ENCODE results near the gene TMEM80.
A peak's percentile ranks its signal among the peaks of the same experiment; 100 is the strongest.

Gene TMEM80

GRCh38 chr11:702462-703461 lies 7.1 kb downstream of the TMEM80 start:
- no peak for DNase-seq

- DNase-seq: no peak
Observed at GRCh38 chr11:703506-703905, 7.9 kb downstream of the TMEM80 start.

DNA sequence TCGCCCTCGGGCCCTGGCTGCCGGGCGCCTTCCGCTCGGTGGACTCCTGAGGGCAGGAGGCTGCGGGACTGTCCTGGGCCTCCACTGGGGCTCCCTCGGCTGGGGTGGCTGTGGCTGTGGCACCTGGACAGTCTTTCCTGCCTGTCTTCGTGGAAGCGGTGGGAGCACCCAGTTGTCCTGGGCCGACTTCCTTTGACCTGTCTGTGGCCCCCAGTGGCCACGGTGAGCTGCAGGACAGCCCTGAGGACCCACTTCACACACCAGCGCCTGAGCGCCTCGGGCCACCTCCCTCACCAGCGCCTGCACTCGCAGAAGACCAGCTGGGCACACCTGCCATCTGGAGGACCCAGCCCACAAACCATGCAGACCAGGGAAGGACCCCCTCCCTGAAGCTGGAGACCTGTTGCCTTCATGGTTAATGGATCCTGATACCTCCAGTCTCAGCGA lies 8.6 kb downstream of the TMEM80 start:
- DNase-seq: no peak

- DNase-seq: no peak
Observed at GRCh38 chr11:704781-705645, 9.4 kb downstream of the TMEM80 start.

DNA sequence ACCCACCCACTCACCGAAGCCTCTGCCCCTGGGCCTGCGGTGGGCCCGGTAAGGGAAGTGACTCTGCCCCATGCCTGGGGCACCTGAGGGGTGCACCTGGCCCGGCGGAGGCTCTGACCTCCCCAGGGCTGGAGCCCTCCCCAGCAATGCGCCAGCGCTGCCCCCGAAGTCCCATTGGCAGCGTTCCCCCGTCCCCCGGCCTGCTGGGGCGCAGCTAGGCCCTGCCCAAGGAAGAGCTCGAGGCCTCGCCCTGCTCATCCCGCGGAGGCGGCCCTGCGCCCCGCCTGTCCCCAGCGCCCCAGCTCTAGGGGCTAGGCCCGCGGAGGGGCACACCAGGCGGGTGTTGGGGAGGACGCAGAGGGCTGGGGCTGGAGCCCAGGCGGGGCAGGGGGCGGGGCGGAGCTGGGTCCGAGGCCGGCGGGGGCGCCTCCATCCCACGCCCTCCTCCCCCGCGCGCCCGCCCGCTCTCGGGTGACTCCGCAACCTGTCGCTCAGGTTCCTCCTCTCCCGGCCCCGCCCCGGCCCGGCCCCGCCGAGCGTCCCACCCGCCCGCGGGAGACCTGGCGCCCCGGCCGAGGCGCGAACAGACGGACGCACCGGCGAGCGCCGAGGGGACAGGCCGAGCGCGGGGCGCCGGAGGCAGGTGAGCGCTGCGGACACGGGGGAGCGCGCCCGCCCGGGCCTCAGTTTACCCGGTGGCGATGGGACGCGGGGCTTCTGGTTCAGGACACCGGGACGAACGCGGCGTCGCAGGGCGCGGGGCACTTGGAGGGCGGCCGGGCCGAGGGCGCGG lies 10.2 kb downstream of the TMEM80 start, which contains the start of gene EPS8L2:
Gene EPS8L2 (plus strand): TSS at position 586 of the 793 bp plus-strand sequence. CDS start 3,177 bp downstream, outside the sequence.
- no peak for DNase-seq

DNA sequence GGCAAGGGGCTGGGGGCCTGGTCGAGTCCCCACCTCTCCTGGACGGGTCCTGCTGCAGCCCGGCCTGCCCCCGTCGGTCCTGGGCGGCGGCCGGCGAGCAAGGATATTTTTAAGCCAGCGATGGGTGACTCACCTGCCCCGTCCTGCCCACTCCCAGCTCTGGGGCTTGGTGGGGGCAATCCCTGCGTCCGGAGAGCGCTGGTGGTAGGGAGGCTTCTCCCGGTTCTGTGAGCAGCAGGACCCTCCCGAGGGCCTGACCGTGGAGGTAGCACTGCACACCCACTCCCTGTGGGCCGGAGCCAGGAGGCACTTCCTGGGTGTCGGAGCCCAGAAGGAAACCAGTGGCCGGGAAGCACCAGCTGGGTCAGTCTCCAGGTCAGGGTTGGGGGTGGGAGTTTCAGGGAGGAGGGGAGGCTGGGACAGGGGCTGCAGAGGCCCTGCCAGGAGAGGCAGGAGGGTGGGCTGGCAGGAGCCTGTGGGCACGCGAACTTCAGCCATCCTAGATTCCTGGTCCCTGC lies 10.9 kb downstream of the TMEM80 start:
- DNase-seq: no peak

- DNase-seq: no peak
Observed at GRCh38 chr11:706957-707816, 11.6 kb downstream of the TMEM80 start.

GRCh38 chr11:707817-708420 lies 12.3 kb downstream of the TMEM80 start:
- no peak for DNase-seq

GRCh38 chr11:708511-708910 lies 12.9 kb downstream of the TMEM80 start:
- no peak for DNase-seq

GRCh38 chr11:709109-709997 lies 13.7 kb downstream of the TMEM80 start:
- no peak for DNase-seq

GRCh38 chr11:714436-714835 lies 18.8 kb downstream of the TMEM80 start:
- DNase-seq: no peak

GRCh38 chr11:719214-720016 lies 23.8 kb downstream of the TMEM80 start:
- DNase-seq: no peak

GRCh38 chr11:720017-720641 lies 24.5 kb downstream of the TMEM80 start:
- no peak for DNase-seq

- DNase-seq: no peak
Observed at GRCh38 chr11:720642-721246, 25.1 kb downstream of the TMEM80 start.

DNA sequence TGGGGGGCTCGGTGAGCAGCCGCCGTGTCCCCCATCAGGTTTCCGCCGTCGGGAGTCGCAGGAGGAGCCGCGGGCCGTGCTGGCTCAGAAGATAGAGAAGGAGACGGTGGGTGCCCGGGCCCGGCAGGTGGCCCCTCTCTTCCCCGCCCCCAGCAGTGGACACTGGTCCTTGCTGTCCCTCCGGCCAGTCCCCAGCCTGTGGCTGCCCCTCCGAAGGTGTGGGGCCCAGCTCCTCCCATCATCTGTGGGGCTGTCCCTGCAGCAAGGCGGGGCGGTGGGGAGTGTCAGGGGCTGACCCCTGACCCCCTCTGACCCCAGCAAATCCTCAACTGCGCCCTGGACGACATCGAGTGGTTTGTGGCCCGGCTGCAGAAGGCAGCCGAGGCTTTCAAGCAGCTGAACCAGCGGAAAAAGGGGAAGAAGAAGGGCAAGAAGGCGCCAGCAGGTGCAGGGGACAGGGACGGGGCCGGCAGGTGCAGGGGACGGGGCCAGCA lies 25.7 kb downstream of the TMEM80 start:
- no peak for DNase-seq

GRCh38 chr11:721741-722345 lies 26.2 kb downstream of the TMEM80 start:
- peak; percentile 48 for DNase-seq

GRCh38 chr11:722346-722811 lies 26.8 kb downstream of the TMEM80 start:
- DNase-seq: no peak
